ENCODE measurements around the gene RABGAP1L.
A peak's percentile ranks its signal among the peaks of the same experiment; 100 is the strongest.

DNA sequence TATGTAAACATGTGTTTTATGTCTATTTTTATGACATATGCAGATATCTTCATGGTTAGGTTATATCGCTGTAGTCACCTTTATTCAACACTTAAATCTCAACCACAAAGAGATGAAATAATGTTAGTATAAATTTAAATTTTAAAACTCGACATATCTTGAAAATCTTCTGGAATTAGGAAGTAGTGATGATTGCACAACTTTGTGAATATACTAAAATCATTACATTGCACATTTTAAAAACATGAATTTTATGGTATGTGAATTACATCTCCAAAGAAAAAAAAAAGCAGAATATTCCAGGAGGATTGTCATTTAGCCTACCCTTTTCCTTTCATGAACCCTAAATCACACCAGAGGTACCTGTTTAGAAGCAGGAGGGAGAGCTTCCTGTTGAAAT is 801.0 kb downstream of the RABGAP1L start:
- TF ChIP-seq, protein P1, sequence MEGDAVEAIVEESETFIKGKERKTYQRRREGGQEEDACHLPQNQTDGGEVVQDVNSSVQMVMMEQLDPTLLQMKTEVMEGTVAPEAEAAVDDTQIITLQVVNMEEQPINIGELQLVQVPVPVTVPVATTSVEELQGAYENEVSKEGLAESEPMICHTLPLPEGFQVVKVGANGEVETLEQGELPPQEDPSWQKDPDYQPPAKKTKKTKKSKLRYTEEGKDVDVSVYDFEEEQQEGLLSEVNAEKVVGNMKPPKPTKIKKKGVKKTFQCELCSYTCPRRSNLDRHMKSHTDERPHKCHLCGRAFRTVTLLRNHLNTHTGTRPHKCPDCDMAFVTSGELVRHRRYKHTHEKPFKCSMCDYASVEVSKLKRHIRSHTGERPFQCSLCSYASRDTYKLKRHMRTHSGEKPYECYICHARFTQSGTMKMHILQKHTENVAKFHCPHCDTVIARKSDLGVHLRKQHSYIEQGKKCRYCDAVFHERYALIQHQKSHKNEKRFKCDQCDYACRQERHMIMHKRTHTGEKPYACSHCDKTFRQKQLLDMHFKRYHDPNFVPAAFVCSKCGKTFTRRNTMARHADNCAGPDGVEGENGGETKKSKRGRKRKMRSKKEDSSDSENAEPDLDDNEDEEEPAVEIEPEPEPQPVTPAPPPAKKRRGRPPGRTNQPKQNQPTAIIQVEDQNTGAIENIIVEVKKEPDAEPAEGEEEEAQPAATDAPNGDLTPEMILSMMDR (conservative IDR thresholded peaks at IDR 0.05; ENCODE audit: low read depth, low read length) = no peak
- TF ChIP-seq POLR2A (IDR thresholded peaks at IDR 0.05; ENCODE audit: low read depth, low read length) (no peak), RFX5 (IDR thresholded peaks at IDR 0.05; ENCODE audit: low read depth, low read length) (no peak), RAD21 (IDR thresholded peaks at IDR 0.05; ENCODE audit: low read length) (no peak), MAFK (IDR thresholded peaks at IDR 0.05; ENCODE audit: low read depth, low read length) (no peak), SMC3 (IDR thresholded peaks at IDR 0.05; ENCODE audit: low read depth, low read length) (no peak), CEBPB (IDR thresholded peaks at IDR 0.05; ENCODE audit: low read depth, low read length) (peak; percentile 59), MXI1 (IDR thresholded peaks at IDR 0.05; ENCODE audit: borderline replicate concordance, low read depth, low read length) (no peak), RCOR1 (IDR thresholded peaks at IDR 0.05; ENCODE audit: insufficient replicate concordance, low read length) (no peak), FOS (IDR thresholded peaks at IDR 0.05; ENCODE audit: low read depth, low read length) (no peak)
- TF ChIP-seq, protein P2, sequence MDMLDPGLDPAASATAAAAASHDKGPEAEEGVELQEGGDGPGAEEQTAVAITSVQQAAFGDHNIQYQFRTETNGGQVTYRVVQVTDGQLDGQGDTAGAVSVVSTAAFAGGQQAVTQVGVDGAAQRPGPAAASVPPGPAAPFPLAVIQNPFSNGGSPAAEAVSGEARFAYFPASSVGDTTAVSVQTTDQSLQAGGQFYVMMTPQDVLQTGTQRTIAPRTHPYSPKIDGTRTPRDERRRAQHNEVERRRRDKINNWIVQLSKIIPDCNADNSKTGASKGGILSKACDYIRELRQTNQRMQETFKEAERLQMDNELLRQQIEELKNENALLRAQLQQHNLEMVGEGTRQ (IDR thresholded peaks at IDR 0.05; ENCODE audit: low read depth, low read length) = no peak
